Chondrocyte (in vitro differentiated cells): ENCODE measurements around the gene TNFRSF1B. TPM values are rescaled to one million over a fixed set of nuclear protein-coding genes. Genes with fewer than 3 reads are reported as not detected.

Experiments
- DNase-seq: peaks from one replicate; pipeline ENCODE4 v3.0.0; 2021; ENCODE audit warnings: mixed read lengths, low spot score
- H3K27ac Mint-ChIP-seq: one replicate; pipeline ENCODE4 v1.8.0; 2021; ENCODE audit warnings: mild to moderate bottlenecking, moderate library complexity, mixed read lengths; ENCODE audit not compliant: unreplicated experiment
- H3K27me3 Mint-ChIP-seq: 2 replicates; pipeline ENCODE4 v1.8.0; 2021; ENCODE audit warnings: low read depth, mixed read lengths
- H3K36me3 Mint-ChIP-seq: 2 replicates; pipeline ENCODE4 v1.8.0; 2021; ENCODE audit warnings: low read depth, mixed read lengths
- H3K4me1 Mint-ChIP-seq: 2 replicates; pipeline ENCODE4 v1.8.0; 2021; ENCODE audit warnings: low read depth, mild to moderate bottlenecking, mixed read lengths
- H3K4me3 Mint-ChIP-seq: one replicate; pipeline ENCODE4 v1.8.0; 2021; ENCODE audit warnings: mild to moderate bottlenecking, moderate library complexity, mixed read lengths; ENCODE audit not compliant: unreplicated experiment
- H3K9me3 Mint-ChIP-seq: 2 replicates; pipeline ENCODE4 v1.8.0; 2021; ENCODE audit warnings: low read depth, mixed read lengths
- total RNA-seq: library from RNA; stranded (reverse); gene quantifications from 3 replicates; pipeline ENCODE4 v1.2.1, GENCODE V29; 2021
- TF ChIP-seq, protein P1 (sequence below): fragments of 200-600 bp; sonication (generic); IDR thresholded peaks from 2 replicates; pipeline ENCODE4 v1.5.0; 2021; ENCODE audit warnings: antibody characterized with exemption, mild to moderate bottlenecking, moderate library complexity

TNFRSF1B gene
- total RNA-seq, 1 donor from 2014 or later = 0.22 TPM

DNA sequence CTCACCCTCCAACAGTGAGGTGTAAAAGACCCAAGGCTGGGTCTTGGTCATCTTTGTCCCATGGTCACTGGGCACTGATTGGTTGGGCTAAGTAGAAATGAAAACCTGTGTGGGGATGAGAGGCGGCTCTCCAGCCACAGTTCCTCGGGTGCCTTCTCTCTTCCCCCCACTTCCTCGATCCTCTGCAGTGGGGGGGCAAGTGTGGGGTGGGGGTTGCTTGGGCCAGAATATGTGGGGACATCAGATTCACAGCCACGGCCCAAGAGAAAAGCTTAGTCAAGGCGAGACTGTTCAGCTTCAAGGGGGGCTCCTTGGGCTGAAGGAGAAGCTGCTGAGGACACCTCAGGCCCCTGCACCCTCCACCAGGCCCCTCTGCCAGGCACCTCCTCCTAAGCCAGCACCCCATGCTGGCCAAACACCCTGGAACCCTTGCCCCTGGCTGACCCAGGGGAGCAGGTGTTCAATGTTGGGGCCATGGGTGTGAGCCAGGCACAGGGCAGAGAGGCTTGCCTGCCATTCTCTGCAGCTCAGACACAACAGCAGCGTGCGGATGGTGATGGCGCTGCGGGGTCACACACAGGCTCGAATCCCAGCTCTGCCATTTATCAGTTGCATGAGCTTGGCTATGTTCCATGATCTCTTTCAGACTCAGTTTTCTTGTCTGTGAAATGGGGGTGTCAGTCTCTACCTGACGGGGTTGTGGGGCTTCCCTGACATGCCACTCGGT is 21.0 kb upstream of the TNFRSF1B start:
- Mint-ChIP-seq H3K4me3 (no peak overlapping the region), H3K27me3 (peaks cover 4% of the 10 kb centered on the region), H3K27ac (no peak overlapping the region), H3K4me1 (peaks cover 11% of the 10 kb centered on the region), H3K36me3 (peaks cover 1% of the 10 kb centered on the region), H3K9me3 (peaks cover 3% of the 10 kb centered on the region)
- DNase-seq = no peak
- TF ChIP-seq, protein P1, sequence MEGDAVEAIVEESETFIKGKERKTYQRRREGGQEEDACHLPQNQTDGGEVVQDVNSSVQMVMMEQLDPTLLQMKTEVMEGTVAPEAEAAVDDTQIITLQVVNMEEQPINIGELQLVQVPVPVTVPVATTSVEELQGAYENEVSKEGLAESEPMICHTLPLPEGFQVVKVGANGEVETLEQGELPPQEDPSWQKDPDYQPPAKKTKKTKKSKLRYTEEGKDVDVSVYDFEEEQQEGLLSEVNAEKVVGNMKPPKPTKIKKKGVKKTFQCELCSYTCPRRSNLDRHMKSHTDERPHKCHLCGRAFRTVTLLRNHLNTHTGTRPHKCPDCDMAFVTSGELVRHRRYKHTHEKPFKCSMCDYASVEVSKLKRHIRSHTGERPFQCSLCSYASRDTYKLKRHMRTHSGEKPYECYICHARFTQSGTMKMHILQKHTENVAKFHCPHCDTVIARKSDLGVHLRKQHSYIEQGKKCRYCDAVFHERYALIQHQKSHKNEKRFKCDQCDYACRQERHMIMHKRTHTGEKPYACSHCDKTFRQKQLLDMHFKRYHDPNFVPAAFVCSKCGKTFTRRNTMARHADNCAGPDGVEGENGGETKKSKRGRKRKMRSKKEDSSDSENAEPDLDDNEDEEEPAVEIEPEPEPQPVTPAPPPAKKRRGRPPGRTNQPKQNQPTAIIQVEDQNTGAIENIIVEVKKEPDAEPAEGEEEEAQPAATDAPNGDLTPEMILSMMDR = no peak

DNA sequence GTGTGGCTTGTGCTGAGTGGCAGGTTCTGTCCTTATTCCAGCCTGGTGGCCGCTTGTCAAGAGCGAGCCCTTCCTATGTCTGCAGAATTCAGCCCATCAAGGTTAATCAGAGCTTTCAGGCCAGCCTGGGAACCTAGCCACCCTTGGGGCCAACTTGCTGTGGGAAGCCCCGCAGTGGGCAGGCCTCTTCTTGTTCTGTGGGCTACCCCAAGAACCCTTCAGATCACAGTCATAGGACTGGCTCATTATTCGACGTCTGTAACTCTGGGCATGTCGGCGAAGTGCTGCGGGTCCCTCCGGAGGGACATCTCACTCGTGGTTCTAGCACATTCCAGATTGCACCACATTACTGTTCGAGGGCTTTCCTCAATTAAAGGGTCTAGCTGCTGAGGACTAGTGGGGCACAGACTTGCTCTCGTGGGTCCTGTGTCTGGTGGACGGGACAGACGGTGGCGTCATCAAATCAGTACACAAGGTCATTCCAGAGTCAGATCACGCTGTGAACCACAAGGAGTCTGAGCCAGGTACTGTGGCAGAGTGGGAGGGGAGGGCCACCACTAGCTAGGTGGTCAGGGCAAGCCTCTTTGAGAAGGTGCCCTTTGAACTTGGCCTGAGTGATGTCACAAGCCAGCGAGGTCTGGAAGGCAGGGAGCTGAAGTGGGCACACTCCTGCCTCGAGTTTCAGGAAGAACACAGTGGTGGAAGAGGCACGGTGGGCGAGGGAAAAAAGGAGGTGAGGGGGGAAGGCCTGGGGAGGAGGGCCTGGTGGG is 20.3 kb upstream of the TNFRSF1B start:
- no peak overlapping the region for H3K4me3 Mint-ChIP-seq
- no peak overlapping the region for H3K27ac Mint-ChIP-seq
- DNase-seq = no peak
- peaks cover 3% of the 10 kb centered on the region for H3K9me3 Mint-ChIP-seq
- H3K36me3 Mint-ChIP-seq = peaks cover 1% of the 10 kb centered on the region
- peaks cover 8% of the 10 kb centered on the region for H3K27me3 Mint-ChIP-seq
- TF ChIP-seq, protein P1 = no peak
- H3K4me1 Mint-ChIP-seq = peaks cover 11% of the 10 kb centered on the region

DNA sequence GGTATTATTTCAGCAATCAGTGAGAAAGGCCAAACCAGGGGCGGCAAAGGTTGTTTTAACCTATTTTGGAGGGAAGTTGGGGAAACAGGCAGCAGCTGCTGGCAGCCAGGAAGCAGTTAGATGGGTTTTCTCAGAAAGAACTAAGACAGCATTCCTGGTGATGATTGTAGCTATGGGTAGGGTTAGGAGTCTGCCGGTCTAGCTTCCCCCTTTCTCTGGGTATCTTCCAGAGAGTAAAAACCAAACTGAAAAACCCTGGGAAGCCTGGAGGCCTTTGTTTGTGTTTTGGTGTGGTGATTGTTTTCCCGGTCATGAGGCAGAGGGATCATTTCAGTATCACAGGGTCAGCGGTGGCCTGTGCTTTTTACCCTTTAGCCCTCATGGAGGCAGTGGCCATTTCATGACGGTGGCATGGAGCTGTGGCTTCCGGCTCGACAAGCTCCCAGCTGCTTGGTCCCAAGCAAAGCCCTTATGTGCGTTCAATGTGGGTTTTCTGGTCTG is 19.5 kb upstream of the TNFRSF1B start:
- peaks cover 3% of the 10 kb centered on the region for H3K9me3 Mint-ChIP-seq
- DNase-seq = no peak
- peaks cover 11% of the 10 kb centered on the region for H3K4me1 Mint-ChIP-seq
- H3K27ac Mint-ChIP-seq = no peak overlapping the region
- H3K36me3 Mint-ChIP-seq = peaks cover 1% of the 10 kb centered on the region
- H3K4me3 Mint-ChIP-seq = no peak overlapping the region
- TF ChIP-seq, protein P1 = no peak
- peaks cover 12% of the 10 kb centered on the region for H3K27me3 Mint-ChIP-seq

DNA sequence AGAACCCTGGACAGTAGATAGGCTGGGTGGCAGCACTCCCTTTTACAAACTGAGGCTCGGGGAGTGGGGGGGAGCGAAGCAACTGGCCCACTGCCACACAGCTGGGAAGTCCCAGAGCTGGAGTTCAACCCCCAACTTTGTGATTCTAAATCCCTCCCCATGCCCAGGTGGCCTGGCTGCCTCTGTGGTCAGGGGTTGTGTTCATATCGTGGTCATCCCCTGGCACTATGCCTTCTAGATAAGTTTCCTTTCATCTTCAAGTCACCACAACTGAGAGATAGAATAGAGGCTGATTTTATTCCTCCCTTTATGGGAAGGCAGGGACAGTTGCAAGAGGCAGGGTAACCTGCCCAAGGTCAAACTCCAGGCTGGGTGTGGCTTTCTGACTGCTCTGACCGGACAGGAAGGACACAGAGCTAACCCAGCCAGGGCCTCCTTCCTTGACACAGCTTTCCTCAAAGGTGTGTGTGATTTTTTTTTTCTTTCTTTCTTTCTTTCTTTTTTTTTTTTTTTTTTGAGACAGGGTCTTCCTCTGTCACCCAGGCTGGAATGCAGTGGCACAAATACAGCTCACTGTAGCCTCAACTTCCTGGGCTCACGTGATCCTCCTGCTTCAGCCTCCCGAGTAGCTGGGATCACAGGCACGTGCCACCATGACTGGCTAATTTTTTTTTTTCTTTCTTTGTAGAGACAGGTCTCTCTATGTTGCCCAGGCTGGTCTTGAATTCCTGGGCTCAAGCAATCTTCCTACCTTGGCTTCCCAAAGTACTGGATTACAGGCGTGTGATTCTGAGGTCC is 18.4 kb upstream of the TNFRSF1B start:
- TF ChIP-seq, protein P1 = no peak
- Mint-ChIP-seq H3K4me1 (peaks cover 14% of the 10 kb centered on the region), H3K9me3 (peaks cover 3% of the 10 kb centered on the region), H3K27me3 (peaks cover 12% of the 10 kb centered on the region), H3K27ac (no peak overlapping the region), H3K36me3 (peaks cover 1% of the 10 kb centered on the region), H3K4me3 (no peak overlapping the region)
- no peak for DNase-seq
